ENCODE results near the gene AMBRA1.

Gene AMBRA1

DNA sequence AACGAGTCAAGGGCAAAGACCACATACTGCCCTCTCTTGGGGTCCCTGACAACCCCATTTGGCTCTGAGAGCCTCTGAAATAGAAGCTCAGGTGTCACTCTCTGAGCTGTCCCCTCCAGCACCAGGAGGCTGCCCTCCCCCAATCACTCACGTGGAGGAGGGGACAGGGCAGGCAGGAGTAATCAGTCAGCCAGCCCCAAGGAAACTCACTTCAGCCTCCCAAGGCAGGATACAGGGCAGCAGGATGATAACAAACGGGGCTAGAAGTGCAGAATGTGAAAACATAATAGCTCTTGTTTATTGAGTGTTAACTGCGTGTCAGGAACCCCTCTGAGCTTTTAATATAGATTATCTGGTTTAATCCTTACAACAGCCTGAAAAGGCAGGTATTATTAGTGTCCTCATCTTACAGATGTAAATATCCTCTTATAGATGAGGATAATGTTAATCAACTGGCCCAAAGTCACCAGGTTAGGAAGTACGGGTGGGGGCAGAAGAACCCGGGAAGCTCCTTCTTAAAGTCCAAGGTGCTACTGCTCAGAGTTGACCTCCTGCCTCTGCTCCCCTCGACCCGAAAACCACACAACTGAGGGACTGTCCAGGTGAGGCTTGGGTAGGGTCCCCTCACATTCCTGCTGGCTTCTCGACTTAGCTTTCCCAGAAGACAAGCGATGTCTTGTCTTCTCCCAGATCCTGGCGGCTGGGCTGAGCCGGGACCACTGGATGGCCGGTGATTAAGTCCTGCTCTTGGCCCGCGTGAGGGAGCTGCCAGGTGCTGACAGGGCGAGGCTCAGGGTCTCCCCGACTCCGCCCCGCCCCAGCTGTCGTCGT lies 205.0 kb downstream of the AMBRA1 start:
- H3K36me3 ChIP-seq: peaks cover 4% of the 10 kb centered on the region

DNA sequence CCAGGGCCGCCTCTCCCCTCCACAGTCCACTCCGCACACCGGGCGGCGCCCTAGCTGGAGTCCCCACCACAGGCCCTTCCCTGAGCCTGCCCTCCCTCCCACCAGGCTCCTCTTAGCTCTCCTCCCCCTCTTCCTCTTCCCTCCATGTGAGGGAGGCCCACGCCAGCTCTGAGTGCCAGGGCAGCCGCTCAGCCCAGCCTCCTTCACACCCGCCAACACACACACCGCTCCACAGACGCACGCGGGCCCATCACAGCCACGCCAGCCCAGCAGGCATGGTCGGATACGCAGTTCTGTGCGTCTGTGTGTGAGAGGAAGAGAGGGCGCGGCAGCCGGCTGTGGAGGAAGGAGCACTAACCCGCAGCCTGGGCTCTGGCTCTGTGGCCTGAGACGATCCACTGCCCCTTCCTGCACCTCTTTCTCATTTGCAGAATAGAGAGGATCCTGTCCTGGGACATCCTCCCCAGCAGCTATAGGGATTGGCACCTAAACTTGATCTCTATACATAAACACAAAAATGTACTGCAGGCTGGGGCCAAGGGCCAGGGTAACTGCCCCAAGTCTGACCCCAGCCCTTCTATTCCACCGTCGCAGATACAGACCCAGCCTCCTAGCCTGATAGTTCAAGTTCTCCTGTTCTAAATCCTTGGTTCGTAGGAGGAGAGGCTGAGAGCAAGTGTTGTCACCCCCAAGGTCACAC lies 205.8 kb downstream of the AMBRA1 start:
- Histone ChIP-seq H3K9ac (no peak overlapping the region), H3K9me3 (no peaks in the 10 kb centered on the region), H3K36me3 (peaks cover 12% of the 10 kb centered on the region), H3K27ac (no peak overlapping the region), H3K4me1 (peaks cover 35% of the 10 kb centered on the region), H3K27me3 (peaks cover 80% of the 10 kb centered on the region), H4K20me1 (peaks cover 74% of the 10 kb centered on the region), H3K4me3 (no peak overlapping the region), H3K4me2 (peak overlapping the region; percentile 24; the same call in 1 of the 2 replicates)
- no peak for TF ChIP-seq Cebpa-rat (IDR thresholded peaks at IDR 0.05)

More for the DNA sequence above, 205.0 kb downstream of the AMBRA1 start:
- Histone ChIP-seq H3K27ac (no peak overlapping the region), H4K20me1 (peaks cover 76% of the 10 kb centered on the region), H3K4me1 (peaks cover 31% of the 10 kb centered on the region; the same call in 1 of the 2 replicates), H3K4me3 (peak overlapping the region; percentile 60), H3K4me2 (peak overlapping the region; percentile 86), H3K9ac (no peak overlapping the region), H3K9me3 (no peaks in the 10 kb centered on the region), H3K27me3 (peaks cover 86% of the 10 kb centered on the region)
- TF ChIP-seq Cebpa-rat (IDR thresholded peaks at IDR 0.05): no peak

DNA sequence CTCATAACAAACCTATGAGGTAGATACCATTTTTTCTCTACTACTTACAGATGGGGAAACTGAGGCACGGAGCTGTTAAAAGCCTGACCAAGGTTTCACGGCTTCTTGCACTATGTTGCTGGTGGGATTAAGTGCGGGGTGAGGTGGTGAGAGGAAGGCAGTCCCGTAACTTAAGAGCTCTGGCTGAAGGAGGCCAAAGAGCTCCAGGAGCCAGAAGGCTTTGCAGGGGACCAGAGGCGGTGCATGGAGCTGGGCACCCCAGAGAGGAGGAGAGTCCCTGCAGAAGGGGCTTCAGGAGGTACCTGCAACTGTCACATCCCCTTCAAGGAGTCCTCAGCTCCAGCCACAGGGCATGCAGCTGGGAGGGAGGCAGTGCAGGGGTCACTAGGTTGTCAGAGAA lies 206.4 kb downstream of the AMBRA1 start:
- Histone ChIP-seq H3K27ac (no peak overlapping the region), H3K27me3 (peaks cover 74% of the 10 kb centered on the region), H3K9me3 (no peaks in the 10 kb centered on the region), H3K4me1 (peaks cover 36% of the 10 kb centered on the region), H3K4me3 (no peak overlapping the region), H3K36me3 (peaks cover 14% of the 10 kb centered on the region), H4K20me1 (peaks cover 74% of the 10 kb centered on the region), H3K4me2 (peak overlapping the region; percentile 24; the same call in 1 of the 2 replicates), H3K9ac (no peak overlapping the region)
- TF ChIP-seq Cebpa-rat (IDR thresholded peaks at IDR 0.05): no peak

DNA sequence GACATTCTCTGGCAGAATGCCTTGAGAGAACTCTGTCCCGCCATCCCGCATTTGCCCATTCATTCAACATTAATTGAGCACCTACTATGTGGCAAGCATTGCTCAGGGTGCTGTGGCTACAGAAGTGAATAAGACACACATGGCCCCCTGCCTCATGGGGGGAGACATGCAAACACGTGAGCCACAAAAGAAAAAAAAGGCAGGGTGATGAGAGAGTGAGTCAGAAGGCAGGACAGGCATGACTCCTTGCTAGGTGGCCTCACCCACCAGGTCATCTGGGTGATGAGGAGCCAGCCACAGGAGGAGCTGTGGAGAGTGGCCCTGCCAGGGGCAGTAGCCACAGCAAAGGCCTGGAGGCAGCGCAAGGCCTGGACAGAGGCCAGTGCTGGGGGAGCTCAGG lies 207.1 kb downstream of the AMBRA1 start:
- Histone ChIP-seq H3K4me2 (no peak overlapping the region), H3K36me3 (peaks cover 14% of the 10 kb centered on the region), H3K4me3 (no peak overlapping the region), H3K27ac (no peak overlapping the region), H3K27me3 (peaks cover 66% of the 10 kb centered on the region), H4K20me1 (peaks cover 67% of the 10 kb centered on the region), H3K9ac (no peak overlapping the region), H3K9me3 (no peaks in the 10 kb centered on the region), H3K4me1 (peaks cover 34% of the 10 kb centered on the region)
- no peak for TF ChIP-seq Cebpa-rat (IDR thresholded peaks at IDR 0.05)

DNA sequence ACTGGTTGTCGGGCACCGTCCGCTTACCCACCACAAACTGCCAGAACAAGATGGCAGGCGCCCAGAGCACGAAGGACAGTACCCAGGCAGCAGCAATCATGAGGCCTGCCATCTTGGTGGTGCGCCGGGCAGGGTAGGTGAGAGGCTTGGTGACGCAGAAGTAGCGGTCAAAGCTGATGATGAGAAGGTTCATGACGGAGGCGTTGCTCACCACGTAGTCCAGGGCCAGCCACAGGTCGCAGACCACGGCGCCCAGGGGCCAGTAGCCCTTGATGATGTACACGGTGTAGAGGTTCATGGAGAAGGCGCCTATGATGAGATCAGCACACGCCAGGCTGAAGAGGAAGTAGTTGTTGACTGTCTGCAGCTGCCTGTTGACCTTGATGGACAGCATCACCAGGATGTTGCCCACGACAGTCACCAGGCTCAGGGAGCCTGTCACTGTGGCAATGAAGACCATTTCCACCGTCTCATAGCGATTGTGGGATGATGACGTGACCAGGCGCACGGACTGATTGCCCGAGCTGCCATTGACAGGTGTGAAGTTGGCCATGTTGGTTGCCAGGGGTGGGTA lies 207.7 kb downstream of the AMBRA1 start:
- peaks cover 14% of the 10 kb centered on the region for H3K36me3 ChIP-seq
- H3K27me3 ChIP-seq: peaks cover 61% of the 10 kb centered on the region
- no peak overlapping the region for H3K4me3 ChIP-seq
- peaks cover 61% of the 10 kb centered on the region for H4K20me1 ChIP-seq
- no peak overlapping the region for H3K27ac ChIP-seq
- no peaks in the 10 kb centered on the region for H3K9me3 ChIP-seq
- peaks cover 32% of the 10 kb centered on the region for H3K4me1 ChIP-seq
- H3K4me2 ChIP-seq: no peak overlapping the region
- no peak overlapping the region for H3K9ac ChIP-seq
- TF ChIP-seq Cebpa-rat (IDR thresholded peaks at IDR 0.05): no peak

DNA sequence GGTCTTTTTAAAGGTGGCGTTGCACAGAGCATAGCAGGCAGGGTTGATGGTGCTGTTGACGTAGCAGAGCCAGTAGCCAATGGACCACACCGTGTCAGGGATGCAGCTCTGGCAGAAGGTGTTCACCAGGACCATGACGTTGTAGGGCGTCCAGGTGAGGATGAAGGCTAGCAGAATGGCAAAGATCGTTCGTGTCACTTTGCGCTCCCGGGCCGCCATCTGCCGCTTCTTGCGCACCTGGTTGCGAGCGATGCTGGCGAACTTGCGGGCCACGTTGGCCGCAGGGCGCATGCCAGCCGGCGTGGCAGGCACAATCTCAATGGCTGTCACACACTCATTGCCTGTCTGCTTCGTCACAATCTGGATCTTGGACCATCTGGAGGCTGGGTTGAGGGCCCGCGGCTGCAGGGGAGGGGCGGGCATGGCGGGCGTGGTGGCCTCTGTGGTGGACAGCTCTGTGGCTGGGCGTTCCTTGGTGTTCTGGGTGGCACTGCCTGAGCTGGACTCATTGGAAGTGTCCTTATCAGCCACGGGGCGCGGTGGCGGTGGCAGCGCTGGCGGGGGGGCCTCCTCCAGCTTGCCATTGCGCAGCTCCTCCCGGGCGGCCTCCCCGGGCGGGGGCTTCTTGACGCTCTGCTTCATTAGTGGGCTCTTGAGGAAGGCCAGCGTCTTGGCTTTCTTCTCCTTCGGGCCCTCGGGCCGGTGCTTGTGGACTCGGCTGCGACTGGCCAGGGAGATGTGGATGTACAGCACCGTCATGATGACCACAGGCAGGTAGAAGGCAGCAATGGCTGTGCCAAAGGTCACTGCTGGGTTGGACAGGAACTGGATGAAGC lies 208.4 kb downstream of the AMBRA1 start:
- H3K4me2 ChIP-seq: no peak overlapping the region
- peaks cover 54% of the 10 kb centered on the region for H3K27me3 ChIP-seq
- H4K20me1 ChIP-seq: peaks cover 55% of the 10 kb centered on the region
- peaks cover 32% of the 10 kb centered on the region for H3K4me1 ChIP-seq
- TF ChIP-seq Cebpa-rat (IDR thresholded peaks at IDR 0.05): no peak
- H3K4me3 ChIP-seq: no peak overlapping the region
- peaks cover 14% of the 10 kb centered on the region for H3K36me3 ChIP-seq
- H3K9ac ChIP-seq: no peak overlapping the region
- H3K27ac ChIP-seq: no peak overlapping the region
- no peaks in the 10 kb centered on the region for H3K9me3 ChIP-seq

DNA sequence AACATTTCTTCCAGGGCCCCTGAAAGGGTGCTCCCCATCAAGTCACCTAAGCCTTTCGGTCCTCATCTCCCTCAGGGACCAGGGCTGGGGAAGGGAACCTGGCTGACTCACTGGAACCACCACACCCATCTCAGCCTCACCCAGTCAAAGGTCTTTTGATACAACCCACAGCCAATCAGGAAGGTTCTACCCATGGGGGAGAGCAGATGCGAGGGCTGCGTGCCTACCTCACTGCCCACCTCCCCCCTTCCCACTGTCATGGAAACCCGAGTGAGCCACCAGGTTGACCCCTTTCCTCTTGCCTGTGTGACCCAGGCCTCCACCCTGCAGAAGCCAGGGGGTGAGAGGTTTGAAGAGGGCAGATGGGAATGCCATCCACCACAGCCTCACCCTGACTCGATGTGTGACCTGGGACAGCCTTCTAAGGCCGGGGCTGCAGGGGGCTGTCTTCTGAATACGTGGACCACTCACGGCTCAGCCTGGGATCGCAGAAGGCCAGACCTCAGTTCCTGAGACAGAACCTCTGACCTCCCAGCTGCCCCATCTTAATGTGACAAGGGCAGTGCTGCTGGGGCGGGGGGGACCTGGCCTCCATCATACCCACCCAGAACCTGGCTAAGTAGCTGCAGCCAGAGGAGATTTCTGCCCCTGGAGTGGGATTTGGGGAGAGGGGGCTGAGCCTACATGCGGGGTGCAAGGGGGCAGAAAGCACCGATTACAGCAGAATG lies 209.7 kb downstream of the AMBRA1 start:
- Histone ChIP-seq H3K9me3 (no peaks in the 10 kb centered on the region), H3K36me3 (peaks cover 14% of the 10 kb centered on the region), H3K27me3 (peaks cover 41% of the 10 kb centered on the region), H3K4me3 (no peak overlapping the region), H3K27ac (no peak overlapping the region), H3K4me1 (peaks cover 35% of the 10 kb centered on the region), H3K9ac (no peak overlapping the region), H3K4me2 (no peak overlapping the region), H4K20me1 (peaks cover 50% of the 10 kb centered on the region)
- TF ChIP-seq Cebpa-rat (IDR thresholded peaks at IDR 0.05): no peak

DNA sequence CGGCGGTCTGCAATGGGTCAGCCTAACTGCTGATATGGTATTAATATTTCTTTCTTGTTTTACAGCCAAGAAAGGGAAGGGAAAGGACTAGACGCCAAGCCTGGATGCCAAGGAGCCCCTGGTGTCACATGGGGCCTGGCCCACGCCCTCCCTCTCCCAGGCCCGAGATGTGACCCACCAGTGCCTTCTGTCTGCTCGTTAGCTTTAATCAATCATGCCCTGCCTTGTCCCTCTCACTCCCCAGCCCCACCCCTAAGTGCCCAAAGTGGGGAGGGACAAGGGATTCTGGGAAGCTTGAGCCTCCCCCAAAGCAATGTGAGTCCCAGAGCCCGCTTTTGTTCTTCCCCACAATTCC lies 210.4 kb downstream of the AMBRA1 start:
- no peak for TF ChIP-seq Cebpa-rat (IDR thresholded peaks at IDR 0.05)
- peaks cover 42% of the 10 kb centered on the region for H3K4me1 ChIP-seq
- peaks cover 20% of the 10 kb centered on the region for H3K36me3 ChIP-seq
- H3K27me3 ChIP-seq: peaks cover 33% of the 10 kb centered on the region
- H3K4me2 ChIP-seq: peak overlapping the region; percentile 94; the same call in 1 of the 2 replicates
- H4K20me1 ChIP-seq: peaks cover 50% of the 10 kb centered on the region
- no peak overlapping the region for H3K9ac ChIP-seq
- H3K9me3 ChIP-seq: no peaks in the 10 kb centered on the region
- no peak overlapping the region for H3K27ac ChIP-seq
- no peak overlapping the region for H3K4me3 ChIP-seq
